NCI-H2029 treated with DMSO at 0.1 percent for 48 hours (cell line): ENCODE measurements around the gene EYA4.

ENCODE experiments used
- DNase-seq: peaks from one replicate; lab custom pipeline; 2025; lab: John Stamatoyannopoulos, UW

EYA4 gene

DNA sequence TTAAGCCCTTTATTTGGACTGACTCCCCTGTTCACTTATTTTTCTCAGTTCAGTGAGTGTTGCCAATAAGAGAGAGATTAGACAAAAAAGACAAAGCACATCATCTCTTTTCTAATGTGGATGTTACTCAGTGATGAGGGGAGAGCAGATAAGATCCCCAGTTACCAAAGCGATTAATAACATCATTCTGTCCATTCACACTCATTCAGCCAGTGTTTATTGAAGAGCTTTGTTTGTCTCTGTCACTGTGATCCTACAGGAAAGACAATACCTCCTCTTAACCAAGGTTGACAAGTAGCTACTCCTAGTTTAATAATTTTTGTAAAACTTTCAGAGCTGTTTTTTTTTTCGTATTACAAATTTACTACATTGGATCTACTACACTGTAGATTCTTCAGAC, 163.0 kb downstream of the EYA4 start:
- no peak for DNase-seq

DNA sequence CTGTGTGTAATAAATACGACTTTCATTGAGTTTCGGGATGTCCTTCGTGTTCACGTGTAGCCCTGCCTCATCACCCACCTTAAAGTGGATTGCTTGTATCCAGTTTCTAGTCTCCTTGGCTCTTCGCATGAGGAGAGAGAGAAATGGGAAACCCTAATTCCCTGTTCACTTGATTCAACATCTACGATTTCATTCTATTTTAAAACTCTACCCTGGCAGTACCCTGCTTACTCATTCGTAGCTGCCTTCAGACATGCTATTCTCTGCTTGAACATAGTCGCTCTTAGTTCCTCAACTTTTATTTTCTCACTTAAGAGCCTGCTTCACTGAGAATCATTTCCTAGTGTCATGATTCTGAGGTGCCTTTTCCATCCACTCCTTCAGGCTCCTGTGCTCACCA, 163.6 kb downstream of the EYA4 start:
- DNase-seq: no peak

DNA sequence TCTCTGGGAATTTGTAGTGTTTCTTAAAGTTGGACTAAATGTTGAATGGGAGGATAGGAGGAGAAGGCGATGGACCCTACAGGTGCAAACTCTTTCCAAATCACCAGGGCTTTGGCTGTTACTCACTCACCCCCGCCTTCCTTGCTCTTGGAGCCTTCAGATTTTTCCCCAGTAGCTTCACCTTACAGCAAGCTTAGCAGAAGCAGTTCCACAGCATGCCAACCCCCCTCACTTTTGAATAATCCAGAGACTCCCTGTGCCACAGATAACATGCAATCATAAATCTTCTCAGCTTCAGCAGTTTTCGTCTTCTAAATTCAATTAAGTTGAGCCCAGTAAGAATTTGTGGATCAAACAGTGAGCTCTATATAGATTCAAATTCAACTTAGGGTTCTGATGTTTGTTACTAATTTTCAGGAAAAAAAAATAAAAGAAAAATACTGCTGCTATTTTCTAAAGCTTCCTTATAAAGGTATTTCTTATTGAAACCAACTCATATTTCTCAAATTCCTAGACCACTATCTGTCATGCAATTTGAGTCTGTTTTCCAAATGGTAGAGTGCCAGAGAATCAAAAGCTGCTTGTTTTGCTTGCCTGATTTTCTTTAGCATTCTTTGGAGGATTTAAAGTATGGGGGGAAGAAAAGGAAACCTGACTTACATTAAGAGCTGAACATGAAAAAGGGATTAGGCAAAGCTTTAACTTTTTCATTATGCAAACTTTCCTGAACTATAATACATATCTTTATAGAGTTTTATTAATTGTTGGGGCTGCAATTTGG, 166.4 kb downstream of the EYA4 start:
- no peak for DNase-seq

GRCh38 chr6:133408132-133408531, 167.0 kb downstream of the EYA4 start:
- no peak for DNase-seq

GRCh38 chr6:133408543-133408942, 167.4 kb downstream of the EYA4 start:
- no peak for DNase-seq

GRCh38 chr6:133410638-133411435, 169.7 kb downstream of the EYA4 start:
- no peak for DNase-seq

DNA sequence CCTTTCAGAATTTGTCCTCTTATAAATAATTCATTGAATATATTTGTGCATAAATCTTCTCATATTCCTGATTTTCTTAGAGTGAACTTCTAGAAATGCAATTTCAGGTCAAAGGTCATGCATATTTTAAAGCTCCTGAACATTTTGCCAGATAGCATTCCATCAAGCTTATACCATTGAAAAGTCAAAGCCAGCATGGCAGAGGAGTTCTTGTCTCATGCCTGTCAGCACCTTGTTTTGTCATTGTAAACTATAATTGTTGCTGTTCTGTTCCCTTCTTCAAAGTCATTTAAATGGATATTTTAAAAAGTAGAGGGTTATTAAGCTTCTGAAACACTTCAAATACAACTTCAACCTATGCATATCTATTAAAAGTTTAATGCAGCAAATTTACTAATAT, 170.6 kb downstream of the EYA4 start:
- DNase-seq: no peak

GRCh38 chr6:133415262-133415661, 174.1 kb downstream of the EYA4 start:
- no peak for DNase-seq

- no peak for DNase-seq
Measured at GRCh38 chr6:133418108-133418507, 177.0 kb downstream of the EYA4 start.

DNA sequence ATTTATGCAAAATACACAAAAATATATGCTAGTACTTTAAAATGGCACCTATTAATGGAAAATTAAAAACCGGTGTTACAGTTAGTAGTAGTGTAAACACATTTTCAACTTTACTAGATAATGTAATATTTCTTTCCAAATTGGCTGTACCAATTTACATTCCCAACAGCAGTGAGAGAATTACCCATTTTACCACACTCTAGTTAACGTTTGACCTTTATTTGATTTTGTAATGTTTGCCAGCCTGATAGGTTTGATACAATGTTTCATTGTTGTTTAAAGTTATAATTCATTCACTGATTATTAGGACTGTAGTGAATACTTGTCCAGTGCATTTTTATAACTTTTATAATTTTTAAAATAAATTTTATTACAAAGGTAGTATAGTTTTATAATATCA, 182.1 kb downstream of the EYA4 start:
- DNase-seq: no peak

- no peak for DNase-seq
Measured at GRCh38 chr6:133424359-133424758, 183.2 kb downstream of the EYA4 start.

GRCh38 chr6:133426038-133426437, 184.9 kb downstream of the EYA4 start:
- no peak for DNase-seq

DNA sequence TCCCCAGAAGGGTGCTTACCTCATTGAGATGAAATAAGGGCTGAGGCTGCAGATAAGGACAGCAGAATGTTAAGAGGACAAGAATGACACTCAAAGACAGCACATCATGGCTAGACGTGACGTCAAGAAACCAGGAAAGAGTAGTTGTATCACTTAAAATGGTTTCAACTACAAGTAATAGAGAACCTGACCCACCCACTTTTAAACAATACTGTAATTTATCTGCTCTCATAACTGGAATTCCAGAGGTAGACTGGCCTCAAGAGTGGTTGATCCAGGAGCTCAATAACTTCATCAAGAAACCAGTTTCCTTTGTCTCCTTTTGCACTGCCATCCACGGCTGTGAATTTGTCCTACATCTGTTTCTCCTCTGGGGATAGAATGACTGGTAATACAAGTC, 187.1 kb downstream of the EYA4 start:
- no peak for DNase-seq

GRCh38 chr6:133430530-133430929, 189.4 kb downstream of the EYA4 start:
- no peak for DNase-seq

DNA sequence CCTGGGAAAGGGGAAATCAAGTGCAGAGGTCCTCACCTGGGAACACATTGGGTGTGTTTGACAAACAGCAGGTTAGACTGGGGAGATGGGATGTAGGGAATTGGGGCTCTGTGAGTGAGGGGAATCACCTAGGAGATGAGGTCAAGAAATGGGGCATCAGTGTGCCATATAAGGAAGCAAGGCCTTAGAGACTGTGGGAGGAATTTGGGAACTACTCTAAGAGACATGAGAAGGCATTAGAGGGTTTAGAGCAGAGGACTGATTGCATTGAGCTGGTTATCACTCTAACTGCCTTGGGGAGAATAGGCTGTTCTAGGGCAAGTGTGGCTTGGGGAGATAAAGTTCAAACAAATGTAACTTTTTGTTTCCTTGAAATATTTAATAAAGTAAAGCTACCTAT, 189.9 kb downstream of the EYA4 start:
- DNase-seq: no peak

DNA sequence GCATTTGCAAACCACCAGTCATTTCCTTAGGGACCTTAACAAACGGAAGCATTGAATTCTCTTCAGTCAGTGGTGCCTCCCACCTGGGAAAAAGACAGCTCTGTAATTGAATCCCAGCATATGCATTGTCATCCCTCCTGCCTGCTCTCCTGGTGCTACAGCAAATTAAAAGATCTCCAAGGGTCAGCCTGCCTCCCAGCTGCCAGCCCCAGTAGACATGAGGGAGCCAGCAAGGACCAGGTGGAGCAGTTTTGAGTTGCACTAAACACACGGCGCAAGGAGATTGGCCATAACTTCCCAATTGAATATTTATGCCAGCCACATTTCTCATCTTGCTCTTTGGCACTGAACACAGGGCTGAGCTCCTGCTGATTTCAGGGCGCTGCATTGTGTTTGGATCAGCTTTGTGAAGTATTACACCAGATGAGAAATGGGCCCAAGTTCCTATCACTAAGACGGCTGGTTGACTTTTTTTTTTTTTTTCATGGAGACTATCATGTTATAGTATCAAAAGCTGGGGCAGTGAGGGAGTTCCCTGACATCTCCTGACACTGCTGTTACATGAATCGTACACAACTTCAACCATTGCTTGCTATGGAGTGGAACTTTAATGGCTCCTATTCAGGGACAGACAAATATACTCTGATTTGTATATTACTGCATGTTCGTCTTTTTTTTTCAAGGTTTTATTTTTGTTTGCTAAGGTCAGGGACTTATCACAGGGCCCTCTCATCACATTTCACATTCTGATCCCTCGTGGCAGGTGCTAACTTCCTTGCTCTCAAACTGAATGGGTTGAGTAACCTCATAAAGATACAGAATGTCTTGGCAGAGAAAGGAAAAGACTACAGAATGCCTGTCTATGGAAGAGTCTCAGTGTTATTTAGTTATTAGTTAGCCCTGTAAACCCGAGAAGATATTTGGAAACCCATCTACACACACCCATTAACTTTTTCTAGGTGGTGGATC, 191.1 kb downstream of the EYA4 start:
- no peak for DNase-seq

DNA sequence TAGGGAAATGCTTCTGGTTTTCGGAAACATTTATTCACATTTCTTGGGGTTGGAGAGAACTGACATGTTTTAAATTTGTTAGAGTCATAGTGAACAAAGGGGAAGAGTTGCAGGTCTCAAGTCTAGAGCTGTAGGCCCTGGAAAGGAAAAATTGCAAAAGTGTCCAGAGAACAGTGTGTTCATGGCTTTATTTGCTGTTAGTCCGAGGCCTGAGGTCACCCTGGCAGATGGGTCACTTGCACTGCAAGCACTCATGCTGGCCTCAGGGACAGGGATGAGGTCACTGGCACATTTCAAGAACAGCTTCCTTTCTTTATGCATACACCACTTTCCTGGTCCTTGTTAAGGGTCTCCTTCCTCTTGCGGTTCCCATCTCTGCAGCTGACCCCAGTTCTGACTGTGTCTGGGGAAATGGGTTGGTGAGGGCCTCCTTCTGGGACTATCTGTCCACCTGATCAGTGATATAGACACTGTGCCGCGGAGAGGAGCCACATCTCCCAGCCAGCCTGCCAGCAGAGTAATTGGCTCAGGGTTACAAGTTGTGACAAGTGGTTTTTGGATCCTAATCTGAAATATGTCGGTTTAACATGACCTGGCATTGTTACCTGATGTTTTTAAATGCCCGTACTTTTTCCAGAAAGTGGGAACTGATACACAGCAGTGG, 194.0 kb downstream of the EYA4 start:
- no peak for DNase-seq

- DNase-seq: no peak
Measured at GRCh38 chr6:133436652-133437051, 195.5 kb downstream of the EYA4 start.

- DNase-seq: no peak
Measured at GRCh38 chr6:133441491-133441890, 200.3 kb downstream of the EYA4 start.

- no peak for DNase-seq
Measured at GRCh38 chr6:133446789-133447188, 205.6 kb downstream of the EYA4 start.

GRCh38 chr6:133447924-133448323, 206.8 kb downstream of the EYA4 start:
- no peak for DNase-seq

DNA sequence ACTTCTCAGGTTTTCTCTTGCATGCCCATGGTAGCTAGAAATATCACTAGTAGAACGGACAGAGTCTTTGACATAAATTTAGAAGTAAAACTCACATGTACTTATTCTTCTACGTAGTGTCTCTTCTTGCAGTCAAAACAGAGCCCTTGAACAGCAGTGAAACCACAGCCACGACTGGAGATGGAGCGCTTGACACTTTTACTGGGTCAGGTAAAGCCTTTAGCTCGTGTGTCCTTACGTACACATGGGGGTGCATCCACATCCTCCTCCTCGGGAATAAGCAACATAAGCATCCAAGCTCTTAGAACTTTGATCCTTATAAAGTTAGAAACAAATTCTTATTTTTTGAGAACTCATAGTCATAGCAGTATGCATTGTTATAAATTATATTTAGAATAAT, 215.3 kb downstream of the EYA4 start:
- DNase-seq: no peak
